Upper lobe of left lung (tissue), 6 donors: ENCODE data around the gene TPST1. TPM values are rescaled to one million over a fixed set of nuclear protein-coding genes. Genes with fewer than 3 reads are reported as not detected.
"Not testable (repeated sequence)": the region's sequence is repeated elsewhere in the genome, so short reads cannot be mapped to it uniquely, and the experiment has no call there.

Experiments used
- ATAC-seq, 2 donors: fragments of 200-7000 bp; cut with Tn5 transposase; one replicate each; pipeline ENCODE4 v1.9.1; 2022; ENCODE audit warnings: mild to moderate bottlenecking in 2 of 2, moderate library complexity in 2 of 2; ENCODE audit not compliant: low FRiP score in 2 of 2
- DNase-seq, 2 donors: peaks; one replicate each; pipeline ENCODE4 v3.0.0-alpha.2; 2019 to 2020
- H3K27ac ChIP-seq, 4 donors: fragments of 200-600 bp; sonication (generic); one replicate each; pipeline ENCODE4 v1.5.1; 2016 to 2019
- H3K27me3 ChIP-seq, 4 donors: fragments of 200-600 bp; sonication (generic); one replicate each; pipeline ENCODE4 v1.5.1; 2017 to 2019
- H3K36me3 ChIP-seq, 4 donors: fragments of 200-600 bp; sonication (generic); one replicate each; pipeline ENCODE4 v1.5.1; 2016 to 2019
- H3K4me1 ChIP-seq, 4 donors: fragments of 200-600 bp; sonication (generic); one replicate each; pipeline ENCODE4 v1.5.1; 2018 to 2019
- H3K4me3 ChIP-seq, 4 donors: fragments of 200-600 bp; sonication (generic); one replicate each; pipeline ENCODE4 v1.5.1; 2017 to 2019; ENCODE audit warnings: mild to moderate bottlenecking in 2 of 4, moderate library complexity in 1 of 4
- H3K9me3 ChIP-seq, 4 donors: fragments of 200-600 bp; sonication (generic); one replicate each; pipeline ENCODE4 v1.5.1; 2018 to 2019
- EP300 ChIP-seq, 4 donors: sonication (generic); formaldehyde crosslinking; IDR thresholded peaks; one replicate each; pipeline ENCODE4 v1.5.1; 2017; ENCODE audit warnings: antibody characterized with exemption in 4 of 4, control low read depth in 2 of 4
- POLR2A ChIP-seq, 4 donors: fragments of 450-650 bp; IDR thresholded peaks; one replicate each; pipeline ENCODE4 v1.5.1; 2016 to 2017; ENCODE audit warnings: antibody characterized with exemption in 4 of 4, mild to moderate bottlenecking in 2 of 4
- POLR2AphosphoS5 ChIP-seq, 2 donors: sonication (generic); formaldehyde crosslinking; IDR thresholded peaks; one replicate each; pipeline ENCODE4 v1.5.1; 2017; ENCODE audit warnings: antibody characterized with exemption in 2 of 2
- WGBS, 2 donors: methylation state at CpG; one replicate each; pipeline ENCODE4 v1.1.5; 2017 to 2018; 5-methylcytosine and 5-hydroxymethylcytosine counted together
- total RNA-seq, 6 donors: library from RNA; depleted of rRNA in 4 of 6; stranded (reverse); fragments of >200 nt in 4 of 6; gene quantifications; one replicate each; pipeline versions ENCODE4 v1.1.0 to v1.2.1, GENCODE V29; 2016 to 2021
- TF ChIP-seq, protein P1 (sequence below), 6 experiments: fragments of 450-650 bp in 4 of 6; fragments of 200-600 bp in 2 of 6; sonication (generic) in 2 of 6; IDR thresholded peaks; one replicate each; pipeline ENCODE4 v1.5.1; 2016 to 2019; ENCODE audit warnings: antibody characterized with exemption in 6 of 6
- donor health status: DM: no; HTN: no; CAD: no; lungs with moderate emphysema.
- donor health status: DM: no; HTN: yes; CAD: no; lungs with severe emphysema.

The TPST1 gene
- total RNA-seq, 6 donors from 2014 or later, result 17.1 to 69.1 (median 19.0) TPM

DNA sequence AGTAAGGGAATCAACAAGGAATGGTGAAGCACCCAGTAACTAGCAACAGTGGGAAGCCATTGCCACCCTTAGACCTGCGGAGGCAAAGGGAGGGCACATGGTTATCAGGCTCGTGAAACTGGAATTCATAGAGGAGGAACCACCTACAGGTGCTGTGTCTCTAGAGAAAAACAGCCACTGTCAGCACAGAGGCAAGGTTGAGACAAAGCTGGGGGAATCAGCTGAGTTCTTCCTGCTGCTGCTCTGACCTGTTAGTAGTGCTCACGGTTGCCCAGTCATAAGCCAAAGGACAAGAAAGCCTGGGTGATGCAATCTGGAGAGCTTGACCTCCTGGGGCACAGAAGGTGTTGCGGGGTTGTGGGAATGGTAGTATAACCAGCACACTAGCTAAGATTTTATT, 110.1 kb downstream of the TPST1 start:
- Histone ChIP-seq H3K9me3 (no peaks in the 10 kb centered on the region), H3K27me3 (no peaks in the 10 kb centered on the region), H3K4me3 (no peak overlapping the region), H3K27ac (no peak overlapping the region), H3K4me1 (no peaks in the 10 kb centered on the region), H3K36me3 (no peaks in the 10 kb centered on the region)
- DNase-seq (no peak), ATAC-seq (no peak)
- TF ChIP-seq, protein P1, sequence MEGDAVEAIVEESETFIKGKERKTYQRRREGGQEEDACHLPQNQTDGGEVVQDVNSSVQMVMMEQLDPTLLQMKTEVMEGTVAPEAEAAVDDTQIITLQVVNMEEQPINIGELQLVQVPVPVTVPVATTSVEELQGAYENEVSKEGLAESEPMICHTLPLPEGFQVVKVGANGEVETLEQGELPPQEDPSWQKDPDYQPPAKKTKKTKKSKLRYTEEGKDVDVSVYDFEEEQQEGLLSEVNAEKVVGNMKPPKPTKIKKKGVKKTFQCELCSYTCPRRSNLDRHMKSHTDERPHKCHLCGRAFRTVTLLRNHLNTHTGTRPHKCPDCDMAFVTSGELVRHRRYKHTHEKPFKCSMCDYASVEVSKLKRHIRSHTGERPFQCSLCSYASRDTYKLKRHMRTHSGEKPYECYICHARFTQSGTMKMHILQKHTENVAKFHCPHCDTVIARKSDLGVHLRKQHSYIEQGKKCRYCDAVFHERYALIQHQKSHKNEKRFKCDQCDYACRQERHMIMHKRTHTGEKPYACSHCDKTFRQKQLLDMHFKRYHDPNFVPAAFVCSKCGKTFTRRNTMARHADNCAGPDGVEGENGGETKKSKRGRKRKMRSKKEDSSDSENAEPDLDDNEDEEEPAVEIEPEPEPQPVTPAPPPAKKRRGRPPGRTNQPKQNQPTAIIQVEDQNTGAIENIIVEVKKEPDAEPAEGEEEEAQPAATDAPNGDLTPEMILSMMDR (IDR thresholded peaks at IDR 0.05), result no peak
- TF ChIP-seq POLR2A (IDR thresholded peaks at IDR 0.05), result no peak
- TF ChIP-seq POLR2AphosphoS5 (IDR thresholded peaks at IDR 0.05), result no peak
- no peak for TF ChIP-seq EP300 (IDR thresholded peaks at IDR 0.05)
- WGBS, 2 donors, result 52 to 74% methylated on average over 4 of the region's 4 CpGs

DNA sequence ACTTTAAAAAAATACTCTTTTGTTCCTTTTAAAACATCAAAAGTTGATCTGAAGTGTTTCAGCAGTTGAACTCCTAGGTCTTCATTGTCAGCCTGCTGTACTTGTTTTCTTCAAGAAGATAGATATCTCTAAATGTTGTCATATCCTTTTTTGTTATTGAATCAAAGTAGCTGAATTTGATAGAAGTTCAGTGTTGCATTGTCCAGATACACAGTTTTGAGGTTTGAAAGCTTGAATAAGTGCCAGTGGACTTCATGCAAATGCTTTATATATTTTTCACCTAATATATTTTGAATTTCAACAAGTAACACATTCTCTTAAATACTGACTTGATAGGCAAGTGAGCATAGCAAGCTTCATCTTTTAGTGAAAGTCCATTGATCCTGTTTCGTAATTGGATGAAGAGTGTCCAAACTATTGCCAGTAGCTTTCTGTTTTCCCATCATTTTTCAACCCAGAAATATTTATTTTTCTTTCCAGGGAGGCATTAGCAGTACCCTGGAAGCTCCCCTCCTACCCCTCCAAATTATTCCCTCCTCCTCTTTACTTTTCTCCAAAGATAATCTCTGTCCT, 114.4 kb downstream of the TPST1 start:
- Histone ChIP-seq H3K36me3 (no peaks in the 10 kb centered on the region), H3K9me3 (no peaks in the 10 kb centered on the region), H3K4me3 (no peak overlapping the region), H3K27ac (no peak overlapping the region), H3K4me1 (no peaks in the 10 kb centered on the region), H3K27me3 (no peaks in the 10 kb centered on the region)
- ATAC-seq (no peak), DNase-seq (no peak)
- TF ChIP-seq POLR2AphosphoS5 (IDR thresholded peaks at IDR 0.05) (no peak), EP300 (IDR thresholded peaks at IDR 0.05) (no peak), POLR2A (IDR thresholded peaks at IDR 0.05) (no peak)
- TF ChIP-seq, protein P1 (IDR thresholded peaks at IDR 0.05), result no peak
- 74 to 89% methylated on average over 1 of the region's 1 CpG for WGBS, 2 donors

DNA sequence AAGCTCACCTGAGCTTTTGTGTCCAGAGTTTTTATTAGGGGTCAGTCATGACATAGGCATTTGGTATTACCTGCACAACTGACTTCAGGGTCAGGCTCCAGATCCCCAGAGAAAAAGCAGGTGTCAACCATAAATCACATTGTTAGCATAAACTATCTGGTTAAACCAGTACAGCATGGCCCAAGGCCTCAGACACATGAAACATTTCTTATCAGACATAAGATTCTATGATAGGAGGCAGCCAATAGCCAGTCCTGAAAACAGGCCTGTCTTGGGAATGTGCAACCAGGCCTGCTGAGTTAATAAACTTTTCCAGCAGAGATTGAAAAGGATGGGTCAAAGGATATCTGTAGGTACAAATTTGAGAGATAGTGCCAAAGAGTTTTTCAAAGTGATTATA, 116.1 kb downstream of the TPST1 start:
- Histone ChIP-seq H3K4me3 (no peak overlapping the region), H3K4me1 (peaks cover 0 to 4% (median 3%) of the 10 kb centered on the region in 4 donors), H3K27me3 (no peaks in the 10 kb centered on the region), H3K36me3 (no peaks in the 10 kb centered on the region), H3K27ac (no peak overlapping the region), H3K9me3 (no peaks in the 10 kb centered on the region)
- ATAC-seq (no peak), DNase-seq (no peak)
- TF ChIP-seq POLR2A (IDR thresholded peaks at IDR 0.05), result no peak
- TF ChIP-seq, protein P1 (IDR thresholded peaks at IDR 0.05), result no peak
- TF ChIP-seq POLR2AphosphoS5 (IDR thresholded peaks at IDR 0.05), result no peak
- TF ChIP-seq EP300 (IDR thresholded peaks at IDR 0.05), result no peak

DNA sequence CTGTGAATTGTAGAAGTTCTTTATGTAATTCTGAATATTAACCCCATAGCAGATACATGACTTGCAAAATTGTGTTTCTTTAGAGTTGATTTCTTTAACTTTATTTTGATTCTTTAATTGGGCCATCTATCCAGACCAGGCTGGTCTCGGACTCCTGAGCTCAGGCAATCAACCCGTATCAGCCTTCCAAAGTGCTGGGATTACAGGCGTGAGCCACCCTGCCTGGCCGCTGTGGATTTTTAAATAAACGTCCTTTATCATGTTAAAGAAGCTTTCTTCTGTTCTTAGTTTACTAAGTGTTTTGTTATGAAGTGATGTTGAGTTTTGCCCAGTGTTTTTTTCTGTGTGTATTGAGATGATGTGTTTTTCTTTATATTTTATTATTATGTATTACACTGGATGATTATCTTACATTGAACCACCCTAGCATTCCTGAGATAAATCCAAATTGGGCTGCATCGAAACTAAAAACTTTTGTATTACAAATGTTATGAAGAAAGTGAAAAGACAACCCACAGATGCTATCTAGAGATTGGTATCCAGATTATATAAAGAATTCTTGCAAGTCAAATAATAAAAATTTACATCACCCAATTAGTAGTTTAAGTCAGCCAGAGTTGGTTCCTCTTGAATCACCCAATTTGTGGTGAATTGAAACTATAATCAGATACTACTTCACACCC, 118.1 kb downstream of the TPST1 start:
- Histone ChIP-seq H3K9me3 (no peaks in the 10 kb centered on the region), H3K36me3 (no peaks in the 10 kb centered on the region), H3K27ac (no peak overlapping the region), H3K4me3 (no peak overlapping the region), H3K27me3 (no peaks in the 10 kb centered on the region), H3K4me1 (peaks cover 0 to 9% (median 5%) of the 10 kb centered on the region in 4 donors)
- TF ChIP-seq, protein P1 (IDR thresholded peaks at IDR 0.05), result no peak
- TF ChIP-seq POLR2AphosphoS5 (IDR thresholded peaks at IDR 0.05) (no peak), POLR2A (IDR thresholded peaks at IDR 0.05) (no peak), EP300 (IDR thresholded peaks at IDR 0.05) (no peak)
- ATAC-seq (no peak), DNase-seq (no peak)
- WGBS, 2 donors, result 79 to 86% methylated on average over 6 of the region's 6 CpGs

DNA sequence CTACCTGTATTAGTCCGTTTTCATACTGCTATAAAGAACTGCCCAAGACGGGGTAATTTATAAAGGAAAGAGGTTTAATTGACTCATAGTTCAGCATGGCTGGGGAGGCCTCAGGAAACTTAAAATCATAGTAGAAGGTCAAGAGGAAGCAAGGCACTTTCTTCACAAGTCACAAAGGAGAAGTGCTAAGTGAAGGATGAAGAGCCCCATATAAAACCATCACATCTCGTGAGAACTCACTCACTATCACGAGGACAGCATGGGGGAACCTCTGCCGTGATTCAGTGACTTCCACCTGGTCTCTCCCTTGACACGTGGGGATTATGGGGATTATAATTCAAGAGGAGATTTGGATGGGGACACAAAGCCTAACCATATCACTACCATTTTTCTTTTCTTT, 119.9 kb downstream of the TPST1 start:
- ATAC-seq, H3K27ac ChIP-seq, H3K4me1 ChIP-seq, H3K9me3 ChIP-seq, DNase-seq, H3K27me3 ChIP-seq, H3K36me3 ChIP-seq, H3K4me3 ChIP-seq: not testable (repeated sequence)
- 76 to 79% methylated on average over 6 of the region's 6 CpGs for WGBS, 2 donors
